HTR-8/SVneo (cell line): Measurements from ENCODE around the gene DDX42.

Experiments
- DNase-seq: peaks from one replicate; pipeline ENCODE4 v3.0.0; 2011; ENCODE audit warnings: low spot score, mixed read lengths; ENCODE audit not compliant: insufficient read length
- FAIRE-seq: peaks from 2 replicates; lab custom pipeline; 2011; peaks lifted over from hg19 to GRCh38; lab: Jason Lieb, UNC

Gene DDX42, protein sequence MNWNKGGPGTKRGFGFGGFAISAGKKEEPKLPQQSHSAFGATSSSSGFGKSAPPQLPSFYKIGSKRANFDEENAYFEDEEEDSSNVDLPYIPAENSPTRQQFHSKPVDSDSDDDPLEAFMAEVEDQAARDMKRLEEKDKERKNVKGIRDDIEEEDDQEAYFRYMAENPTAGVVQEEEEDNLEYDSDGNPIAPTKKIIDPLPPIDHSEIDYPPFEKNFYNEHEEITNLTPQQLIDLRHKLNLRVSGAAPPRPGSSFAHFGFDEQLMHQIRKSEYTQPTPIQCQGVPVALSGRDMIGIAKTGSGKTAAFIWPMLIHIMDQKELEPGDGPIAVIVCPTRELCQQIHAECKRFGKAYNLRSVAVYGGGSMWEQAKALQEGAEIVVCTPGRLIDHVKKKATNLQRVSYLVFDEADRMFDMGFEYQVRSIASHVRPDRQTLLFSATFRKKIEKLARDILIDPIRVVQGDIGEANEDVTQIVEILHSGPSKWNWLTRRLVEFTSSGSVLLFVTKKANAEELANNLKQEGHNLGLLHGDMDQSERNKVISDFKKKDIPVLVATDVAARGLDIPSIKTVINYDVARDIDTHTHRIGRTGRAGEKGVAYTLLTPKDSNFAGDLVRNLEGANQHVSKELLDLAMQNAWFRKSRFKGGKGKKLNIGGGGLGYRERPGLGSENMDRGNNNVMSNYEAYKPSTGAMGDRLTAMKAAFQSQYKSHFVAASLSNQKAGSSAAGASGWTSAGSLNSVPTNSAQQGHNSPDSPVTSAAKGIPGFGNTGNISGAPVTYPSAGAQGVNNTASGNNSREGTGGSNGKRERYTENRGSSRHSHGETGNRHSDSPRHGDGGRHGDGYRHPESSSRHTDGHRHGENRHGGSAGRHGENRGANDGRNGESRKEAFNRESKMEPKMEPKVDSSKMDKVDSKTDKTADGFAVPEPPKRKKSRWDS

DNA sequence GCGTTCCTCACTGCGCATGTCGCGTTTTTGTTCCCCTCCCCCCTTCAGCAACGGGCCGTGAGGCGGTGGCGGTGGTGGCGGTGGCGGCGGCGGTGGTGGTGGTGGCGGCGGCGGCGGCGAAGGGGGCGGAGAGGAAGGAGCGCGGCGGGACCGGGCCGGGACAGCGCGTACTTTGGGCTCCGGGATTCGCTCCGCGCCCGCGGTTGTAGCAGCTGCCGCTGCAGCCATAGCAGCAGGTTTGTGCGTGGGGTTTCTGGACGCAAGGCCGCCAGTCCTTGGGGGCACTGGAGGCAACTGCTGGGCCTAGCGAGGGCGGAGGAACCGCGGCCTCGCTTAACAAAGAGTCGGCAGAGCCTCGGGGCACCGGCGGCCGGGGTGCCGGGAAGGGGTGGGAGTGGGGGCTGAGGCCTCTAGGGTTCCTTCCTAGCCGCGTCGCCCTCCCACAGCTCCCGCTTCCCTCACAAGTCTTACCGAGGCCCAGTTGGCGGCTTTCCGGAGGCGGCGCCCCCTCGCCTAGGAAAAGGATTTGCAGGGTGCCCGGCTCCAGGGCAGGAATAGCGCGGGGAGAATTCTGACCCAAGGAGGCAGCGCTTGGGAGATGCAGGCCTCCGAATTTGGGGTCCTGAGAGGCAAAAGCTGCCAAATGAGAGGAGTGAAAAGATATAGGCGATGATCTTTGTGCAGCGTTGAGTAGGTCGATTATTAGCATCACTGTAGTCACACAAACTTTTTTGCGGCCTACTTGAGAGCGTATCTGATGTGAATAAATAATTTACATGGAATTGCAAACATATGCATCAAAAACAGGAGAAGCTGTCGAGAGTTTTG is at the start of gene DDX42:
Gene DDX42 (plus strand): TSS at position 30 of the 828 bp plus-strand sequence. CDS start 12,880 bp downstream, outside the sequence.
- DNase-seq (peak; percentile 51), FAIRE-seq (no peak)

GRCh38 chr17:63735691-63736090 is 38.3 kb upstream of the DDX42 start:
- DNase-seq (no peak), FAIRE-seq (no peak)

DNA sequence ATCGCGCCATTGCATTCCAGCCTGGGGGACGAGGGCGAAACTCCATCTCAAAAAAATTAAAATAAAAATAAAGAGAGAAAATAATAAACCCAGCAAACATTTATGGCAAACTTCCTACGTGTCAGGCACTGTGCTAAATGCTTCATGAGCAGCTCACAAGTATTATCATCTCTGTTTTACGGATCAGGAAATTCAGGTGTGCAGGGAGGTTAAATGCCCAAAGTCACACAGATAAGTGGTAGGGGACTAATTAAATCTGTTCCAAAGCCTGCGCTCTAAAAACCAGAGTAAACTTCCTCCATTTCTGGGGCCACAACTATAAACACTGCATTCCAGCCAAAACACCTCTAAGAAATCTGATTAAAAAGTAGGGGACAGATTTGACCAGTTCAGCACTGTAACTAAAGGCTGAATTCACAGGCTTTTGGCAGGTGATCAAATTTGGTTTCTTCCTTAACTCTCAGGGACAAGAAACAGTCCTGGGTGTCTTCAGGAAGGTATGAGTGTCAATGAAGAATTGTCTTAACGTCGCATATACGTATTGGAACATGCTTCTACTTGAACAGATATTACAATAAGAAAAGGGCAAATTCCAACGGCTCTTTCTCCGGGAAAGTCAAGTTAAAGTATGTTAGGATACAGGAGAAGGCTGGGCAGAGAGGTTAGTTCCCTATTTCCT is 33.4 kb upstream of the DDX42 start:
- no peak for FAIRE-seq

GRCh38 chr17:63741143-63741407 is 32.9 kb upstream of the DDX42 start:
- no peak for FAIRE-seq
- no peak for DNase-seq

More for the DNA sequence above, 33.4 kb upstream of the DDX42 start:
- DNase-seq: peak; percentile 13

DNA sequence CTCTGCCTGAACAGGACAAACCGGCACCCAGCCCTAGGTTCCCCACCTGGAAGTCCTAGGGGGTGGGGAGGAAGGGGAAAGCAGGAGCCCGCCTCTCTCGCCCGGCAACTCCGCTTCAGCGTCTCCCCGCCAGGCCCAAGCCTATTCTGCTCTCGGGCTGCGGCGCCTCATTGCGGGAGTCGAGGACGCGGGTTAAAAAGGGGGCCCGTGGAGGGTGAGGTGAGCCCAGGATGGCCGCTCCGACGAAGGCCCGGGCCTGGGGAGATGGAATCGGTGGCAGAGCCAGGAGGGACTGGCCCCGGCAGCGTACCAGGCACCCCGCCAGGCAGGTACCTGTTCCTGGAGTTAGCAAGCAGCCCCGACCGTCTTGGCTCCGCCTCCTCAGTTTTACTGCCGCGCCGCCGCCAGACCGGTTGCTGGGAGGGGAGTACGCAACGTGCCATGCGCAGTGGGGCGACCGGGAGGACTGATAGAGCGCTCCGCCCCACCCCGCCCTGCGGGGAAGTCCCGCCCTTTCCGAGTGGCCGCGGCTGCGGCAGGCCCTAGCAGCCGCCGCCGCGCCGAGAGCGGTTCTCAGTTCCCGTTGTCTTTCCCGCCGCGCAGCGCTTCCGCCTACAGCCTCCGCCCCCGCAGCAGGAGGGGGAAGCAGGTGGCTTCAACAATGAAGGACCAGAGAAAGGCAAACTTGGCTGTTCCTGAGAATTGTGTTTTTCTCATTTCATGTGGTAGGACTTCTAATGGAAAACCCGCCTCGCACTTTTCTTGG is 32.4 kb upstream of the DDX42 start, which contains the start of gene STRADA:
Gene STRADA (minus strand): TSS at position 392 of the 766 bp plus-strand sequence. CDS start 13,430 bp downstream, outside the sequence.
- DNase-seq: peak; percentile 99
- FAIRE-seq: peak; percentile 98

DNA sequence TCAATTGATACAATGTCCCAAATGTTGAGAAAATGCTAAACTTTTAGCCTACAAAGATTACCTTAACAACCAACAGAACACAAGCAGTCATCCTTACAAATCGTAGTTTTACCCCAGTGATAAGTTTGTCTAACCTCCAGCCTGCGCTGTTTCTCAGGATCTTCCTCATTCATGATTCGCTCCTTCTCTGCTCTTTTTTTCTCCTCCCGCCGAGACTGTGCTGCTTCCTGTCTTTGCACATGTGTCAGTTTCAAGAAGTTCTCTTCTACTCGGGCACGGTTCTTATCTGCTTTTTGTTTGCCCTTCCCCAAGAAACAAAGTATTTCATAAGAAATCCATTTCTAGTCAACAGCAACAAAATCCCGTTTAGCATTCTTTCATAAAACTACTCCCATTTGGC is 22.2 kb upstream of the DDX42 start:
- DNase-seq (no peak), FAIRE-seq (no peak)

GRCh38 chr17:63752707-63753106 is 21.3 kb upstream of the DDX42 start:
- DNase-seq (no peak), FAIRE-seq (no peak)

DNA sequence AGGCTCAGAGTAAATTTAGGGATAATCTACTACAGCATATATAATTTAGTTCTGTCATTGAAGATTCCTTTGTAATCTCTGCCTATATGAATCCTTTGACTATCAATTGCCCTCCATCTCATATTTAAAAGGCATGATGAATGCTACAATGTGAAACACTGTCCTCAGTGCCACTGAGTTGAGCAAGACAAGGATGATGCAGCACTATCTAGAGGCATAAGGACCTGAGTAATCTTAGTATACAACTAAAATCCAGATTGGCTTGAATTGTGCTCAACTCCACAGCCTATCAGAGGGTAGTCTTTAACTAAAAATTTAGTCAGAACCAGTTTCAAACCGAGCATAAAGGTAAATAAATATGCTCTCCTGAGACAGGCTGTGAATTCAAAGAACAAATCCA is 20.8 kb upstream of the DDX42 start:
- DNase-seq (no peak), FAIRE-seq (no peak)

DNA sequence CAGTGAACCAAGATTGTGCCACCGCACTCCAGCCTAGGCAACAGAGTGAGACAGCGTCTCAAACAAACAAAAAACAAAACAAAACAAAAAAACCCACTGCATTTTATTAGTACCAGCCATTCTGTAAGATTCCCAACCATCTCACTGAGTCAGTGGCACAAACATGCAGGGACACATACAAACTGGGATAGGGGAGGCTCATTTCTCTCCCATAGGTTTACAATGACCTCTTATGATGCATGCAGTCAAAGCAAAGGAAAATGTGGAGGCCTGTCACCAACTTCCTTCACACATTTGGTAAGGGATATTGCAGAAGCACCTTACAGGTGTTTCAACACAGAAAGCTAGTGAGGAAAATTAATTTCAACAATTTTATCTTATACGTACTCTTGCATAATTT is 19.9 kb upstream of the DDX42 start:
- no peak for FAIRE-seq
- DNase-seq: no peak

DNA sequence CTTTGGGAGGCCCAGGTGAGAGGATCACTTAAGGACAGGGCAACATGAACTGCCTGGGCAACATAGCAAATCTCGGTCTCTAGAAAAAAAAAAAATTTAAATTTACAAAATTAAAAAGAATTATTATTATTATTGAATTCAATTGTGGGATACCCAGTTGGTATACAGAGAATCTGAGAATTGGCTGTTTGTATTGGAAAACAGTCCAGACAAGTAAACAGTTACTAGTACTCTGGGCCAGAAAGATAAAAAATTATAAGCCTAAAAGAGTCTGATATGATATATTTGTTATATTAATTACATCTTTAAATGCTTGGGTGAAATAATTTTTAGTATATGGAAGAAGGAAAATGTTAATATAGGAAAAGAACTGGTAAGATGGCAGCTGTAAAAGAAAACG is 15.5 kb upstream of the DDX42 start:
- no peak for FAIRE-seq
- no peak for DNase-seq

DNA sequence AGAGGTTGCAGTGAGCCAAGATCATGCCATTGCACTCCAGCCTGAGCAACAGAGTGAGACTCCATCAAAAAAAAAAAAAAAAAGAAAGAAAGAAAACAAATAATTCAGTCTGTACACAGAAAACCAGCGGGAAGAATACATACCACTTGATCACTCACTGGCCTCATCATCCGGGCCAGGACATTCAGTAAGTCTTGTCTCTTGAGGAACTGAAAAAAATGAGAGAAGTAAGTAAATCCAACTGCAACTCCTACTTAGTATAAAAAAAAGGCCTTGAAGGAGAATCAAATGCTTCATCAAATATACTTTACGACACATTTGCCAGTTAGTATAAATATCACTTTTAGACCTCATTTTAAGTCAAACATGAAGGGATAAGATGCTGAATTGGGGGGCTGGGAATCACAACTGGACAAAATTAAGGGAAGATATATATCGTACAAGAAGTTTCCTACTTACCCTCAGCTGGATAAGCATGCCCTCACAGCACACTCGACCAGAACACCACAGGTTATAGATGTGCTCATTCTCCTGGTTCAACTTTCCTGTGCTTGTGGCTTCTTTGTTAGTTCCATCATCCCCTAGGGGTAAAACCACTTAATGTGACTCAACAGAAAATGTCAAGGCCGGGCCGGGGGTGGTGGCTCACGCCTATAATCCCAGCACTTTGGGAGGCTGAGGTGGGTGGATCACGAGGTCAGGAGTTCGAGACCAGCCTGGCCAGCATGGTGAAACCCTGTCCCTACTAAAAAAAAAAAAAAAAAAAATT is 13.0 kb upstream of the DDX42 start:
- DNase-seq (no peak), FAIRE-seq (peak; percentile 9)

GRCh38 chr17:63762161-63763078 is 11.6 kb upstream of the DDX42 start:
- DNase-seq (no peak), FAIRE-seq (no peak)

DNA sequence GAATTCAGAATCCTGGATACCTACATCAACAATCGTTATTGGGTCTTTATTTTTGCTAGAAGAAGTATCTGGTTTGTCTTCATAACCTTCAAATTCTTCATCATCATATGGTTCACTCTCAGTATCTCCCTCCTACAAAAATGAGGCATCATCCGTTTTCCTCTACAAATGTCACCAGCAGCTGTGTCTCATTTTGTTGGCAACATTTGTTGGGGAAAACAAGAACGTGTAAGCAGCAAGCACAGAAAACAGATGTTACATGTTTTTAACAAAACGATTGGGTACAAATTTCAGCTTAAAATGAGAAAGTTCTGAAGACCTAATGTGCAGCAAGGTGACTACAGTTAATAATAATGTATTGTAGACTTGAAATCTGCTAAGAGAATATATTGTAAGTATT is 9.3 kb upstream of the DDX42 start:
- DNase-seq (no peak), FAIRE-seq (no peak)

- DNase-seq: no peak
- no peak for FAIRE-seq
Observed at GRCh38 chr17:63766754-63767153, 7.2 kb upstream of the DDX42 start.

DNA sequence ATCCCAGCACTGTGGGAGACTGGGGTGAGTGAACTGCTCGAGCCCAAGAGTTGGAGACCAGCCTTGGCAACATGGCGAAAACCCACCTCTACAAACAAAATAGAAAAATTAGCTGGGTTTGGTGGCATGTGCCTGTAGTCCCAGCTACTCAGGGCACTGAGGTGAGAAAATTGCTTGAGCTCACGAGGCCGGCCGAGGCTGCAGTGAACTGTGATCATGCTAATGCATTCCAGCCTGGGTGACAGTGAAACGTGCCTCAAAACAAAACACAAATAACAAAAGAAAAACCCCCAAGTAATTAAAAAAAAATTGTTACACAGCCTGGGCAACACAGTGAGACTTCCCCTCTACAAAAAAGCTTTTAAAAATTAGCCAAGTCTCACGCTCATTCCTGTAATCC is 5.5 kb upstream of the DDX42 start:
- FAIRE-seq: no peak
- DNase-seq: no peak

GRCh38 chr17:63772801-63773271 is 1.1 kb upstream of the DDX42 start:
- DNase-seq (no peak), FAIRE-seq (no peak)
